Prostate gland (tissue), 2 donors: ENCODE results near the gene AKNA.

Experiments used
- POLR2A ChIP-seq: fragments of 450-650 bp; IDR thresholded peaks from one replicate; pipeline ENCODE4 v1.6.1; 2016; ENCODE audit warnings: antibody characterized with exemption, mild to moderate bottlenecking
- POLR2AphosphoS5 ChIP-seq: sonication (generic); formaldehyde crosslinking; IDR thresholded peaks from one replicate; pipeline ENCODE4 v1.6.1; 2017; ENCODE audit warnings: antibody characterized with exemption
- TF ChIP-seq, protein P1 (sequence below), 4 experiments: fragments of 200-600 bp in 2 of 4; fragments of 450-650 bp in 2 of 4; sonication (generic) in 2 of 4; IDR thresholded peaks; 1 replicate in 3 of 4; 2 replicates in 1 of 4; pipeline ENCODE4 v1.5.1; 2016 to 2019; ENCODE audit warnings: antibody characterized with exemption in 4 of 4, mild to moderate bottlenecking in 2 of 4, moderate library complexity in 2 of 4

DNA sequence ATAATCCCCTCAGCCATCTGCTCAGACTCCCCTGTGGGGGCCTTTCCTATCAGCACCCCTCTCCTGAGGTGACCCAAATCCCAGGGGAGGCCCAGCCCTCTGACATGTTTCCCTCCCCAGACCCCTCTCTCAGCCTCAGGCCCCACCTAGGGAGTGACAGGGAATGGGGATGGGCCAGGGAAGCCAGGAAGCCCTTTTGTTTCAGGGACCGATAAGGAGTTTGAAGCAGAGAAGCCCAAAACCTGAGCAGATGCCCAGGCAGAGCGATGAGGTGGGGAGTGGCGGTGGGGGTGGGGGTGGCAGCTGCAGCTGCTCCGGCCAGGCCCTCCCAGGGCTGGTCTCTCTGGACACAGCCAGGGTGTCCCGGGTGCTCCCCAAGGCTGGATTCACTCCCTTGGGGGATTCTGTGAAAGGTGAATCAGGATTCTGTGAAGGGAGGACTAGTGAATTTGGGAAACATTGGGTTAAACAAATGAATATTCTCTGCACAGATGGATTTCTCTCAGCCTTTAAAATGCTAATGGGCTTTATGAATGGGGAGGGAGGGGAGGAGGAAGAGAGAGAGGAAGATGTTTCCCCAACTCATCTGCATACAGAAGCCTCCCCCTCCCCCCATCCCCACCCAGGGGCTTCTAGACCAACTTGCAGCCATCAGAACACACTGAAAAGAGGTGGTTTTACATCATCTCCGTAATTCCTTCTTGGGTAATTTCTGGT lies 17.4 kb downstream of the AKNA start:
- TF ChIP-seq, protein P1, sequence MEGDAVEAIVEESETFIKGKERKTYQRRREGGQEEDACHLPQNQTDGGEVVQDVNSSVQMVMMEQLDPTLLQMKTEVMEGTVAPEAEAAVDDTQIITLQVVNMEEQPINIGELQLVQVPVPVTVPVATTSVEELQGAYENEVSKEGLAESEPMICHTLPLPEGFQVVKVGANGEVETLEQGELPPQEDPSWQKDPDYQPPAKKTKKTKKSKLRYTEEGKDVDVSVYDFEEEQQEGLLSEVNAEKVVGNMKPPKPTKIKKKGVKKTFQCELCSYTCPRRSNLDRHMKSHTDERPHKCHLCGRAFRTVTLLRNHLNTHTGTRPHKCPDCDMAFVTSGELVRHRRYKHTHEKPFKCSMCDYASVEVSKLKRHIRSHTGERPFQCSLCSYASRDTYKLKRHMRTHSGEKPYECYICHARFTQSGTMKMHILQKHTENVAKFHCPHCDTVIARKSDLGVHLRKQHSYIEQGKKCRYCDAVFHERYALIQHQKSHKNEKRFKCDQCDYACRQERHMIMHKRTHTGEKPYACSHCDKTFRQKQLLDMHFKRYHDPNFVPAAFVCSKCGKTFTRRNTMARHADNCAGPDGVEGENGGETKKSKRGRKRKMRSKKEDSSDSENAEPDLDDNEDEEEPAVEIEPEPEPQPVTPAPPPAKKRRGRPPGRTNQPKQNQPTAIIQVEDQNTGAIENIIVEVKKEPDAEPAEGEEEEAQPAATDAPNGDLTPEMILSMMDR (IDR thresholded peaks at IDR 0.05) = no peak
- no peak for TF ChIP-seq POLR2AphosphoS5
- no peak for TF ChIP-seq POLR2A
